Raji (cell line): ENCODE data around the gene ZNF740.

ENCODE experiments used
- POLR2A ChIP-seq: IDR thresholded peaks from 2 replicates; pipeline ENCODE4 v1.6.1; 2011; ENCODE audit warnings: low read depth, low read length, control low read depth; ENCODE audit not compliant: insufficient read depth

Gene ZNF740

GRCh38 chr12:53201177-53201541 is 20.6 kb downstream of the ZNF740 start:
- TF ChIP-seq POLR2A, result no peak

GRCh38 chr12:53201639-53202038 is 21.1 kb downstream of the ZNF740 start:
- TF ChIP-seq POLR2A, result no peak

GRCh38 chr12:53204351-53204750 is 23.8 kb downstream of the ZNF740 start:
- no peak for TF ChIP-seq POLR2A

GRCh38 chr12:53205747-53206419 is 25.4 kb downstream of the ZNF740 start:
- peak; percentile 78 for TF ChIP-seq POLR2A

GRCh38 chr12:53207042-53207441 is 26.5 kb downstream of the ZNF740 start, which contains the start of gene ITGB7:
ITGB7 (minus strand) TSS chr12:53207251; CDS start chr12:53200443, 6,808 bp downstream.
- peak; percentile 98 for TF ChIP-seq POLR2A

- TF ChIP-seq POLR2A, result no peak
Measured at GRCh38 chr12:53208435-53208834, 27.9 kb downstream of the ZNF740 start.

GRCh38 chr12:53208877-53209463 is 28.4 kb downstream of the ZNF740 start:
- peak; percentile 57 for TF ChIP-seq POLR2A

GRCh38 chr12:53210843-53211242 is 30.3 kb downstream of the ZNF740 start:
- TF ChIP-seq POLR2A, result no peak

GRCh38 chr12:53211476-53212381 is 31.2 kb downstream of the ZNF740 start:
- TF ChIP-seq POLR2A, result no peak

- no peak for TF ChIP-seq POLR2A
Measured at GRCh38 chr12:53212931-53213330, 32.4 kb downstream of the ZNF740 start.

- 0 out of 2 replicates have a peak, but pooled peaks have one; percentile 33 for TF ChIP-seq POLR2A
Measured at GRCh38 chr12:53213348-53213747, 32.8 kb downstream of the ZNF740 start.

- no peak for TF ChIP-seq POLR2A
Measured at GRCh38 chr12:53214221-53214620, 33.7 kb downstream of the ZNF740 start.

- TF ChIP-seq POLR2A, result no peak
Measured at GRCh38 chr12:53214687-53215455, 34.3 kb downstream of the ZNF740 start.

GRCh38 chr12:53215497-53215896 is 35.0 kb downstream of the ZNF740 start:
- no peak for TF ChIP-seq POLR2A
